Naive thymus-derived CD8-positive, alpha-beta T cell (primary cell): Measurements from ENCODE around the gene PNPLA6. TPM values are rescaled to one million over a fixed set of nuclear protein-coding genes. Genes with fewer than 3 reads are reported as not detected.
A peak's percentile ranks its signal among the peaks of the same experiment; 100 is the strongest.

Experiments
- ATAC-seq, 2 donors: fragments of 150-1000 bp; cut with Tn5 transposase in 1 of 2; sonication (Bioruptor Pico), chemical (Tn5 transposase) in 1 of 2; 1 replicate in 1 of 2; 2 replicates in 1 of 2; pipeline ENCODE4 v1.10.0; 2021; ENCODE audit warnings: mild to moderate bottlenecking in 2 of 2, moderate library complexity in 2 of 2
- POLR2A ChIA-PET: fragments of 350-600 bp; sonication (Branson Sonifier 250); formaldehyde crosslinking; loops from one replicate; lab custom pipeline; 2021; ENCODE audit warnings: antibody characterized with exemption; lab: Charles Lee
- DNase-seq, 10 donors: peaks; one replicate each; pipeline versions ENCODE4 v3.0.0 to v3.0.0-alpha.2; 2020 to 2022
- H3K27ac Mint-ChIP-seq, 10 donors: one replicate each; pipeline ENCODE4 v1.8.0; 2020 to 2022; ENCODE audit warnings: mild to moderate bottlenecking in 10 of 10, mixed read lengths in 10 of 10, moderate library complexity in 4 of 10, inconsistent platforms in 1 of 10
- H3K27me3 Mint-ChIP-seq, 5 donors: one replicate each; pipeline ENCODE4 v1.8.0; 2021 to 2022; ENCODE audit warnings: mixed read lengths in 5 of 5
- H3K36me3 Mint-ChIP-seq, 3 donors: one replicate each; pipeline ENCODE4 v1.8.0; 2020 to 2022; ENCODE audit warnings: mixed read lengths in 3 of 3, mild to moderate bottlenecking in 2 of 3, inconsistent platforms in 1 of 3
- H3K4me1 Mint-ChIP-seq, 4 donors: one replicate each; pipeline ENCODE4 v1.8.0; 2021 to 2022; ENCODE audit warnings: mixed read lengths in 4 of 4
- H3K4me3 Mint-ChIP-seq, 10 donors: one replicate each; pipeline ENCODE4 v1.8.0; 2020 to 2022; ENCODE audit warnings: mild to moderate bottlenecking in 10 of 10, mixed read lengths in 10 of 10, moderate library complexity in 6 of 10, inconsistent platforms in 1 of 10
- H3K9me3 Mint-ChIP-seq, 9 donors: one replicate each; pipeline ENCODE4 v1.8.0; 2020 to 2022; ENCODE audit warnings: mixed read lengths in 9 of 9, mild to moderate bottlenecking in 3 of 9, inconsistent platforms in 1 of 9, moderate library complexity in 1 of 9
- polyA plus RNA-seq, 3 donors: library from polyadenylated mRNA; unstranded; fragments of 300-500 nt; fragmentation: Illumina TruSeq; gene quantifications; one replicate each; pipeline ENCODE4 v1.2.3, GENCODE V29; 2021
- total RNA-seq, 8 experiments: library from RNA in 2 of 8; stranded (reverse) in 2 of 8; gene quantifications; one replicate each; pipeline ENCODE4 v1.2.3 and lab custom pipeline; 2021 to 2026

PNPLA6 gene
- total and polyA plus RNA-seq, 5 experiments from 2014 or later, result 5.9 to 116 (median 10.2) TPM

- Mint-ChIP-seq H3K36me3 (peaks cover 0 to 3% (median 0%) of the 10 kb centered on the region in 3 donors), H3K9me3 (no peaks in the 10 kb centered on the region), H3K27ac (no peak overlapping the region), H3K4me3 (no peak overlapping the region), H3K4me1 (peaks cover 0 to 14% (median 4%) of the 10 kb centered on the region in 4 donors), H3K27me3 (peaks cover 16 to 55% (median 26%) of the 10 kb centered on the region in 5 donors)
- DNase-seq (no peak), ATAC-seq (no peak)
- POLR2A ChIA-PET, result no interaction called here
Measured at GRCh38 chr19:7600721-7601120, 65.2 kb downstream of the PNPLA6 start.

- ATAC-seq (no peak), DNase-seq (no peak)
- no peak overlapping the region for H3K4me3 Mint-ChIP-seq
- peaks cover 0 to 12% (median 4%) of the 10 kb centered on the region in 4 donors for H3K4me1 Mint-ChIP-seq
- peaks cover 0 to 3% (median 0%) of the 10 kb centered on the region in 3 donors for H3K36me3 Mint-ChIP-seq
- H3K27me3 Mint-ChIP-seq, result peaks cover 14 to 50% (median 20%) of the 10 kb centered on the region in 5 donors
- no peaks in the 10 kb centered on the region for H3K9me3 Mint-ChIP-seq
- POLR2A ChIA-PET, result no interaction called here
- no peak overlapping the region for H3K27ac Mint-ChIP-seq
Measured at GRCh38 chr19:7602240-7602934, 66.9 kb downstream of the PNPLA6 start.

GRCh38 chr19:7602935-7603497 is 67.5 kb downstream of the PNPLA6 start:
- H3K9me3 Mint-ChIP-seq, result no peaks in the 10 kb centered on the region
- H3K27me3 Mint-ChIP-seq, result peaks cover 12 to 44% (median 16%) of the 10 kb centered on the region in 5 donors
- POLR2A ChIA-PET, result no interaction called here
- DNase-seq, result no peak
- H3K36me3 Mint-ChIP-seq, result peaks cover 0 to 2% (median 0%) of the 10 kb centered on the region in 3 donors
- H3K27ac Mint-ChIP-seq, result no peak overlapping the region
- H3K4me1 Mint-ChIP-seq, result peaks cover 0 to 12% (median 4%) of the 10 kb centered on the region in 4 donors
- no peak for ATAC-seq
- H3K4me3 Mint-ChIP-seq, result no peak overlapping the region

GRCh38 chr19:7603919-7604318 is 68.4 kb downstream of the PNPLA6 start:
- no peaks in the 10 kb centered on the region for H3K36me3 Mint-ChIP-seq
- H3K27me3 Mint-ChIP-seq, result peaks cover 6 to 35% (median 10%) of the 10 kb centered on the region in 5 donors
- no peaks in the 10 kb centered on the region for H3K9me3 Mint-ChIP-seq
- POLR2A ChIA-PET, result no interaction called here
- no peak overlapping the region for H3K4me3 Mint-ChIP-seq
- DNase-seq, result no peak
- no peak overlapping the region for H3K27ac Mint-ChIP-seq
- H3K4me1 Mint-ChIP-seq, result peaks cover 0 to 12% (median 3%) of the 10 kb centered on the region in 4 donors
- ATAC-seq, result no peak

- peaks cover 6 to 34% (median 10%) of the 10 kb centered on the region in 5 donors for H3K27me3 Mint-ChIP-seq
- no peak overlapping the region for H3K4me3 Mint-ChIP-seq
- no peaks in the 10 kb centered on the region for H3K36me3 Mint-ChIP-seq
- H3K9me3 Mint-ChIP-seq, result no peaks in the 10 kb centered on the region
- peaks cover 0 to 12% (median 3%) of the 10 kb centered on the region in 4 donors for H3K4me1 Mint-ChIP-seq
- DNase-seq, result peak in 3 of 10 donors; percentile 15 to 23 (median 23)
- POLR2A ChIA-PET, result interaction anchor here (0.6 kb wide), 1 partner anchor 10 kb away, joined by 3 read pairs; no protein-coding TSS in a partner anchor
- no peak overlapping the region for H3K27ac Mint-ChIP-seq
- peak; percentile 30 to 63 for ATAC-seq
Measured at GRCh38 chr19:7605490-7606222, 70.1 kb downstream of the PNPLA6 start.

- Mint-ChIP-seq H3K9me3 (no peaks in the 10 kb centered on the region), H3K4me1 (peaks cover 0 to 12% (median 3%) of the 10 kb centered on the region in 4 donors), H3K36me3 (no peaks in the 10 kb centered on the region), H3K27me3 (peaks cover 6 to 34% (median 10%) of the 10 kb centered on the region in 5 donors), H3K27ac (no peak overlapping the region), H3K4me3 (no peak overlapping the region)
- ATAC-seq (no peak), DNase-seq (no peak)
- POLR2A ChIA-PET, result no interaction called here
Measured at GRCh38 chr19:7606289-7606688, 70.8 kb downstream of the PNPLA6 start.

GRCh38 chr19:7607212-7607873 is 71.8 kb downstream of the PNPLA6 start:
- no peak for DNase-seq
- no peak for ATAC-seq
- H3K4me3 Mint-ChIP-seq, result no peak overlapping the region
- peaks cover 0 to 12% (median 2%) of the 10 kb centered on the region in 4 donors for H3K4me1 Mint-ChIP-seq
- no peaks in the 10 kb centered on the region for H3K9me3 Mint-ChIP-seq
- H3K36me3 Mint-ChIP-seq, result no peaks in the 10 kb centered on the region
- POLR2A ChIA-PET, result interaction anchor here (1.9 kb wide), 1 partner anchor 22 kb away, joined by 5 read pairs; the partner anchor contains the start of genes PET100 and XAB2
- H3K27ac Mint-ChIP-seq, result no peak overlapping the region
- peaks cover 3 to 28% (median 9%) of the 10 kb centered on the region in 5 donors for H3K27me3 Mint-ChIP-seq

GRCh38 chr19:7607874-7608560 is 72.5 kb downstream of the PNPLA6 start:
- no peak for ATAC-seq
- no peak overlapping the region for H3K4me3 Mint-ChIP-seq
- peaks cover 3 to 23% (median 8%) of the 10 kb centered on the region in 5 donors for H3K27me3 Mint-ChIP-seq

GRCh38 chr19:7610491-7611240 is 75.1 kb downstream of the PNPLA6 start:
- DNase-seq (no peak), ATAC-seq (no peak)
- POLR2A ChIA-PET, result no interaction called here
- Mint-ChIP-seq H3K27ac (no peak overlapping the region), H3K36me3 (no peaks in the 10 kb centered on the region), H3K27me3 (peaks cover 0 to 3% (median 0%) of the 10 kb centered on the region in 5 donors), H3K9me3 (no peaks in the 10 kb centered on the region), H3K4me1 (peaks cover 0 to 5% (median 1%) of the 10 kb centered on the region in 4 donors), H3K4me3 (no peak overlapping the region)

More at GRCh38 chr19:7607874-7608560, 72.5 kb downstream of the PNPLA6 start:
- POLR2A ChIA-PET, result interaction anchor here (0.7 to 1.9 kb wide), 3 partner anchors 22 to 336 kb away, joined by 4 to 5 read pairs (median 5); partner anchors contain the start of genes PET100 and XAB2
- peaks cover 0 to 12% (median 2%) of the 10 kb centered on the region in 4 donors for H3K4me1 Mint-ChIP-seq
- H3K27ac Mint-ChIP-seq, result peak overlapping the region in 1 of 10 donors; percentile 60
- no peaks in the 10 kb centered on the region for H3K36me3 Mint-ChIP-seq
- H3K9me3 Mint-ChIP-seq, result no peaks in the 10 kb centered on the region
- no peak for DNase-seq
